A673 (cell line): Measurements from ENCODE around the gene TREML4. TPM values are rescaled to one million over a fixed set of nuclear protein-coding genes. Genes with fewer than 3 reads are reported as not detected.
A peak's percentile ranks its signal among the peaks of the same experiment; 100 is the strongest.

ENCODE experiments used
- BruUV-seq: library from RNA; stranded (reverse); fragments of 400-500 nt; replicated peaks from 2 replicates; lab custom pipeline; 2021; lab: Mats Ljungman, UMichigan
- CTCF ChIA-PET: fragments of 300-600 bp; sonication (Branson Sonifier 250); formaldehyde crosslinking; loops from one replicate; lab custom pipeline; 2022; ENCODE audit warnings: antibody characterized with exemption; lab: Charles Lee
- POLR2A ChIA-PET: fragments of 300-600 bp; sonication (Branson Sonifier 250); formaldehyde crosslinking; loops from one replicate; lab custom pipeline; 2022; ENCODE audit warnings: antibody characterized with exemption; ENCODE audit not compliant: low non-redundant PET; lab: Charles Lee
- DNase-seq: peaks from one replicate; pipeline ENCODE4 v3.0.0-alpha.2; 2015; ENCODE audit warnings: low spot score
- H3K27ac ChIP-seq: fragments of 200-600 bp; sonication (generic); 2 replicates; pipeline ENCODE4 v1.5.1; 2016; ENCODE audit warnings: mixed run types, low read depth, mild to moderate bottlenecking, mixed read lengths, antibody characterized with exemption, low read length; ENCODE audit not compliant: poor library complexity, severe bottlenecking
- H3K27me3 ChIP-seq: fragments of 200-600 bp; sonication (generic); replicated peaks from 2 replicates; pipeline ENCODE4 v1.6.1; 2017; ENCODE audit warnings: mixed run types, low read depth, mild to moderate bottlenecking, mixed read lengths, antibody characterized with exemption, low read length; ENCODE audit not compliant: insufficient read depth, poor library complexity
- H3K36me3 ChIP-seq: fragments of 200-600 bp; sonication (generic); 2 replicates; pipeline ENCODE4 v1.6.1; 2016; ENCODE audit warnings: mixed run types, mild to moderate bottlenecking, mixed read lengths, antibody characterized with exemption, low read length; ENCODE audit not compliant: insufficient read depth, poor library complexity, severe bottlenecking
- H3K4me1 ChIP-seq: fragments of 200-600 bp; sonication (generic); 2 replicates; pipeline ENCODE4 v1.6.1; 2017; ENCODE audit warnings: mixed run types, mild to moderate bottlenecking, mixed read lengths, antibody characterized with exemption, low read length; ENCODE audit not compliant: insufficient read depth, poor library complexity, severe bottlenecking
- H3K4me3 ChIP-seq: fragments of 200-600 bp; sonication (generic); 2 replicates; pipeline ENCODE4 v1.5.1; 2016; ENCODE audit warnings: low read depth, mixed run types, mild to moderate bottlenecking, mixed read lengths, low read length; ENCODE audit not compliant: poor library complexity, severe bottlenecking
- H3K9me3 ChIP-seq: fragments of 200-600 bp; sonication (generic); 2 replicates; pipeline ENCODE4 v1.6.1; 2016; ENCODE audit warnings: mixed run types, low read depth, mild to moderate bottlenecking, mixed read lengths, antibody characterized with exemption, low read length; ENCODE audit not compliant: poor library complexity, severe bottlenecking
- EZH2 ChIP-seq: fragments of 200-600 bp; sonication (generic); IDR thresholded peaks from 2 replicates; pipeline ENCODE4 v1.6.1; 2017; ENCODE audit warnings: borderline replicate concordance, low read depth, mild to moderate bottlenecking, mixed read lengths, antibody characterized with exemption, low read length; ENCODE audit not compliant: poor library complexity, severe bottlenecking
- intact Hi-C: fragments of 100-400 bp; cut with micrococcal nuclease; formaldehyde crosslinking; loops from one replicate; pipeline ENCODE4 v1.10.0; 2022; ENCODE audit not compliant: unreplicated experiment
- total RNA-seq: library from RNA; stranded (reverse); gene quantifications from 2 replicates; pipeline ENCODE4 v1.2.3, GENCODE V29; 2021
- TF ChIP-seq, protein P1 (sequence below): fragments of 300-800, 200-600 bp; sonication (generic); conservative IDR thresholded peaks from 2 replicates; pipeline ENCODE4 v1.5.1; 2017; ENCODE audit warnings: low read depth, mild to moderate bottlenecking, antibody characterized with exemption, low read length, moderate library complexity, mixed read lengths

Gene TREML4
- total RNA-seq, 1 experiment from 2014 or later, result not detected

DNA sequence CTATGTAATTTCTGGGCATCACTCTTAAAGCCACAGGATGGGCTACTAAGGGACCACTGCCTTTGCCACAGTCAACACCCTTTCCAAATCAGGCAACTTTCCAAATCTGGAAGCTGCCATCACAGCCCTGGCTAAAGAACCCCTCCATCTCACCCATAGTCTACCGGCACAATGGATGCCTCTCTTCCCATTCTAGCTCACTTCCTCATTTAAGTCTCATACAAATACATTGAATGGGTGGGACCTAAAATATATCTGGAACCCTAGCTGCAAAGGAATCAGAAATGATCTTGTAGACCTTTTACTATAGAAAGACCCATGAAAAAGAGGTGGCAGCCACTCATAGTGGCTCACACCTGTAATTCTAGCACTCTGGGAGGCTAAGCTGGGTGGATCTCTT lies 3.3 kb upstream of the TREML4 start:
- intact Hi-C loops, result no loop called here
- Histone ChIP-seq H3K4me1 (no peaks in the 10 kb centered on the region), H3K4me3 (no peak overlapping the region), H3K27me3 (no peaks in the 10 kb centered on the region), H3K36me3 (no peaks in the 10 kb centered on the region), H3K27ac (no peak overlapping the region), H3K9me3 (peaks cover 4% of the 10 kb centered on the region)
- CTCF ChIA-PET, result no interaction called here
- no peak for DNase-seq
- BruUV-seq, result no TSS peak
- no peak for TF ChIP-seq EZH2
- POLR2A ChIA-PET, result no interaction called here

DNA sequence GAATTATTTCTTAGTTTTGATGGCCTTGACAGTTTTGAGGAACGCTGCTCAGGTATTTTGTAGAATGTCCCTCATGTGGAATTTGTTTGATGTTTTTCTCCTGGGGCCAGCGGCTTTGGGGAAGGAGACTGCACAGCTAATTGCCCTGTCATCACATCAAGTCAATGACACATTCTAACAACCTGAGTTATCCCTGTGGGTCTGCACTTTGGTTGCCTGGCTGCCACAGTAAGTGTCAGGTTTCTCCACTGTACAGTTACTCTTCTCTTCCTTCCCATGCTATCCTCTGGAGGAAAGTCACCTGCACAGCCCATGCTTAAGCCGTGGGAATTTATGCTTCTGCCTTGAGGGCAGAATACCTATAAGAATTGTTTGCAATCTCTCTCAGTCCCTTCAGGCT lies 1.4 kb upstream of the TREML4 start:
- no peak for TF ChIP-seq EZH2
- TF ChIP-seq, protein P1, sequence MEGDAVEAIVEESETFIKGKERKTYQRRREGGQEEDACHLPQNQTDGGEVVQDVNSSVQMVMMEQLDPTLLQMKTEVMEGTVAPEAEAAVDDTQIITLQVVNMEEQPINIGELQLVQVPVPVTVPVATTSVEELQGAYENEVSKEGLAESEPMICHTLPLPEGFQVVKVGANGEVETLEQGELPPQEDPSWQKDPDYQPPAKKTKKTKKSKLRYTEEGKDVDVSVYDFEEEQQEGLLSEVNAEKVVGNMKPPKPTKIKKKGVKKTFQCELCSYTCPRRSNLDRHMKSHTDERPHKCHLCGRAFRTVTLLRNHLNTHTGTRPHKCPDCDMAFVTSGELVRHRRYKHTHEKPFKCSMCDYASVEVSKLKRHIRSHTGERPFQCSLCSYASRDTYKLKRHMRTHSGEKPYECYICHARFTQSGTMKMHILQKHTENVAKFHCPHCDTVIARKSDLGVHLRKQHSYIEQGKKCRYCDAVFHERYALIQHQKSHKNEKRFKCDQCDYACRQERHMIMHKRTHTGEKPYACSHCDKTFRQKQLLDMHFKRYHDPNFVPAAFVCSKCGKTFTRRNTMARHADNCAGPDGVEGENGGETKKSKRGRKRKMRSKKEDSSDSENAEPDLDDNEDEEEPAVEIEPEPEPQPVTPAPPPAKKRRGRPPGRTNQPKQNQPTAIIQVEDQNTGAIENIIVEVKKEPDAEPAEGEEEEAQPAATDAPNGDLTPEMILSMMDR, result no peak
- BruUV-seq, result no TSS peak
- no peaks in the 10 kb centered on the region for H3K4me1 ChIP-seq
- ChIA-PET POLR2A (interaction anchor here (0.6 kb wide), 1 partner anchor 1259 kb away, joined by 11 read pairs; no protein-coding TSS in a partner anchor), CTCF (no interaction called here)
- no peaks in the 10 kb centered on the region for H3K27me3 ChIP-seq
- intact Hi-C loops, result no loop called here
- no peaks in the 10 kb centered on the region for H3K36me3 ChIP-seq
- H3K4me3 ChIP-seq, result no peak overlapping the region
- no peaks in the 10 kb centered on the region for H3K9me3 ChIP-seq
- DNase-seq, result no peak
- H3K27ac ChIP-seq, result no peak overlapping the region

DNA sequence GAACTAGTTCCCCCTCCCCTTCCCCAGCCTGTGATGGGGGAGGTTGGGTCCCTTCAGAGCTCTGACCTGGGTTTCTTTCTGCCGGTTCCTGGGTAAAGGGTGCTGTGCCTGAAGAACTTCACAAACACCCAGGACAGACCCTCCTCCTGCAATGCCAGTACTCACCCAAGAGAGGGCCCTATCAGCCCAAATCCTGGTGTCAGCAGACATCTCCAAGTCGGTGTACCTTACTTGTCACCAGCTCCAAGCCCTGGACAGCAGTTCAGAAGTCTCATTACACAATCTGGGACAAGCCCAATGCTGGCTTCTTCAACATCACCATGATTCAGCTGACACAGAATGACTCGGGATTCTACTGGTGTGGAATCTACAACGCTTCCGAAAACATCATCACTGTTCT lies 467 bp downstream of the TREML4 start:
- BruUV-seq, result no TSS peak
- CTCF ChIA-PET, result no interaction called here
- H3K27ac ChIP-seq, result no peak overlapping the region
- peak; percentile 56 for DNase-seq
- H3K9me3 ChIP-seq, result no peaks in the 10 kb centered on the region
- H3K4me3 ChIP-seq, result no peak overlapping the region
- H3K36me3 ChIP-seq, result no peaks in the 10 kb centered on the region
- intact Hi-C loops, result loop anchor here (1.0 kb wide), 1 partner anchor 90 kb away; no protein-coding TSS in a partner anchor
- H3K27me3 ChIP-seq, result no peaks in the 10 kb centered on the region
- POLR2A ChIA-PET, result no interaction called here
- no peaks in the 10 kb centered on the region for H3K4me1 ChIP-seq
- TF ChIP-seq, protein P1, result peak; percentile 56
- no peak for TF ChIP-seq EZH2

DNA sequence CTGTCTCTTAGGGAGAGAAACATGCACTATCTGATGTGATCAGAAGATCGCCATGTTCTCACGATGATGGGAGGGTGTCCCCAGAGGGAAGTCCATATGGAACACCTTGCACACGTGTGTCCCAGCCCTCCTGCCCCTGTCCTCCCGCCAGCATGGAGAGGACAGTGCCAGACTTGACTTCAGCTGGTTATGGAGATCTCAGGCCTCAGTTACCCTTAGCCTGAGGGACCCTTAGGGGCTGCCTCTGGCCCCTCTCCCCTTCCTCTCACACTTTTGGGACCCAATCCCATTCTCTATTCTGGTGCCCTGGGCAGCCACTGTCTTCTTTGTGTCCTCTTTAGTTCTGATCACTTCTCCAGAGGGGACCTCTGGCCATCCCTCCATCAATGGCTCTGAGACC lies 1.6 kb downstream of the TREML4 start:
- CTCF ChIA-PET, result no interaction called here

More for the DNA sequence above, 1.6 kb downstream of the TREML4 start:
- intact Hi-C loops, result no loop called here
- no peak overlapping the region for H3K4me3 ChIP-seq
- no peaks in the 10 kb centered on the region for H3K27me3 ChIP-seq
- DNase-seq, result no peak
- H3K4me1 ChIP-seq, result no peaks in the 10 kb centered on the region
- H3K27ac ChIP-seq, result no peak overlapping the region
- no peak for TF ChIP-seq EZH2
- TF ChIP-seq, protein P1, result no peak
- H3K36me3 ChIP-seq, result no peaks in the 10 kb centered on the region
- no TSS peak for BruUV-seq
- no peaks in the 10 kb centered on the region for H3K9me3 ChIP-seq
- POLR2A ChIA-PET, result no interaction called here
